Suprapubic skin (tissue), 4 donors: ENCODE results near the gene OR4K5. TPM values are rescaled to one million over a fixed set of nuclear protein-coding genes. Genes with fewer than 3 reads are reported as not detected.

Experiments
- DNase-seq, 2 donors: peaks; one replicate each; pipeline ENCODE4 v3.0.0-alpha.2; 2019; ENCODE audit warnings: low spot score in 2 of 2
- H3K27ac ChIP-seq: fragments of 200-600 bp; sonication (generic); one replicate; pipeline ENCODE4 v1.5.1; 2019
- H3K27me3 ChIP-seq: fragments of 200-600 bp; sonication (generic); one replicate; pipeline ENCODE4 v1.5.1; 2019
- H3K36me3 ChIP-seq: fragments of 200-600 bp; sonication (generic); one replicate; pipeline ENCODE4 v1.5.1; 2019
- H3K4me1 ChIP-seq: fragments of 200-600 bp; sonication (generic); one replicate; pipeline ENCODE4 v1.5.1; 2019
- H3K4me3 ChIP-seq: fragments of 200-600 bp; sonication (generic); one replicate; pipeline ENCODE4 v1.5.1; 2019; ENCODE audit warnings: mild to moderate bottlenecking
- H3K9me3 ChIP-seq: fragments of 200-600 bp; sonication (generic); one replicate; pipeline ENCODE4 v1.5.1; 2019
- CTCF ChIP-seq, 2 donors: fragments of 200-600 bp in 1 of 2; fragments of 450-650 bp in 1 of 2; sonication (generic) in 1 of 2; IDR thresholded peaks; one replicate each; pipeline ENCODE4 v1.5.1; 2016 to 2019; ENCODE audit warnings: antibody characterized with exemption in 2 of 2, mild to moderate bottlenecking in 1 of 2, moderate library complexity in 1 of 2
- EP300 ChIP-seq: sonication (generic); formaldehyde crosslinking; IDR thresholded peaks from one replicate; pipeline ENCODE4 v1.6.1; 2017; ENCODE audit warnings: antibody characterized with exemption
- POLR2A ChIP-seq, 2 donors: fragments of 450-650 bp; IDR thresholded peaks; one replicate each; pipeline ENCODE4 v1.6.1; 2017; ENCODE audit warnings: antibody characterized with exemption in 2 of 2, mild to moderate bottlenecking in 2 of 2, moderate library complexity in 2 of 2
- POLR2AphosphoS5 ChIP-seq, 3 donors: sonication (generic); formaldehyde crosslinking; IDR thresholded peaks; one replicate each; pipeline ENCODE4 v1.6.1; 2017; ENCODE audit warnings: antibody characterized with exemption in 3 of 3
- WGBS: methylation state at CpG from one replicate; pipeline ENCODE4 v1.1.5; 2018; 5-methylcytosine and 5-hydroxymethylcytosine counted together
- total RNA-seq, 4 donors: library from RNA; depleted of rRNA; stranded (reverse); fragments of >200 nt; gene quantifications; one replicate each; pipeline ENCODE4 v1.1.0, GENCODE V29; 2016

Gene OR4K5
- total RNA-seq, 4 donors from 2014 or later: not detected

GRCh38 chr14:19917955-19918518 lies 2.4 kb upstream of the OR4K5 start:
- no peak overlapping the region for H3K4me3 ChIP-seq
- H3K4me1 ChIP-seq: no peaks in the 10 kb centered on the region
- no peak for DNase-seq
- H3K36me3 ChIP-seq: no peaks in the 10 kb centered on the region
- TF ChIP-seq EP300 (no peak), POLR2AphosphoS5 (IDR thresholded peaks at IDR 0.05) (no peak), CTCF (IDR thresholded peaks at IDR 0.05) (no peak), POLR2A (IDR thresholded peaks at IDR 0.05) (no peak)
- 72% methylated on average over 1 of the region's 1 CpG for WGBS
- H3K27ac ChIP-seq: no peak overlapping the region
- peaks cover 13% of the 10 kb centered on the region for H3K9me3 ChIP-seq
- H3K27me3 ChIP-seq: no peaks in the 10 kb centered on the region

DNA sequence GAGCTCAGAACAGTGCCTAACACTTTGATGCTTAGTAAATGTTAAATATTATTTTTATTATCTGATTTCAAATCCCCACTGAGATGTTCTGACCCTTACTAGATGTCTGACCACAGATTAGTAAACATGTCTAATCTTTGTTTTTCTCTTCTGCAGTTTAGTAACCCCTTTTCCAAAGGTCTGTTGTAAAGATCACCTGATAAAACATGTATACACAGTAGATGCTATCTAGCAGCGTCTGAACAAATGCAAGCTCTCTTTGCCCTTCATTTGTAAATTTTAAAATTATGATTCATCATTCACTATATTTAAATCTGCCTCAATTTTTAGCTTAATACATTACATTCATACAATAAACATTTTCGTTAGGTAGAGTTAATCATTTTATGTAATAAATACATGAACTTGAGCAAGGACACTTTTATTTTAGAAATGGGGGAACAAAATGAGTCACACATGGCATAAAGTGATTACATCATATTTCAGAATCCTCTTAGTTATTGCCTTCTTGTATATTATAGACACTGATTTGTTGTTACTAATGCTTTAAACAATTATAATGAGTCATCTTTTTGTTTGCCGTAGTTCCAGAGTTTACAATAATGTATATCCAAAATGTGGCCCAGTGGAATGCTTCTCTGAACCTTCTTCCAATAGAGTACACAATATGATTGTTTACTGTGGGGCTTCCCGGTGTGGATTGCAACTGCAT lies 1.7 kb upstream of the OR4K5 start:
- Histone ChIP-seq H3K27ac (no peak overlapping the region), H3K27me3 (no peaks in the 10 kb centered on the region), H3K36me3 (no peaks in the 10 kb centered on the region), H3K4me1 (no peaks in the 10 kb centered on the region), H3K4me3 (no peak overlapping the region), H3K9me3 (peaks cover 13% of the 10 kb centered on the region)
- TF ChIP-seq CTCF (IDR thresholded peaks at IDR 0.05) (no peak), POLR2AphosphoS5 (IDR thresholded peaks at IDR 0.05) (no peak), EP300 (no peak), POLR2A (IDR thresholded peaks at IDR 0.05) (no peak)
- WGBS: 52% methylated on average over 4 of the region's 4 CpGs
- DNase-seq: no peak

GRCh38 chr14:19930617-19931016 lies 10.2 kb downstream of the OR4K5 start, which contains the start of gene OR4K1:
OR4K1 (plus strand) TSS chr14:19930917; CDS start chr14:19935667, 4,750 bp downstream.
- H3K36me3 ChIP-seq: no peaks in the 10 kb centered on the region
- 64% methylated on average over 3 of the region's 3 CpGs for WGBS
- H3K9me3 ChIP-seq: no peaks in the 10 kb centered on the region
- no peaks in the 10 kb centered on the region for H3K27me3 ChIP-seq
- no peak for DNase-seq
- H3K27ac ChIP-seq: no peak within 1 kb of the TSS
- TF ChIP-seq CTCF (IDR thresholded peaks at IDR 0.05): no peak
- no peak for TF ChIP-seq EP300
- no peak for TF ChIP-seq POLR2AphosphoS5 (IDR thresholded peaks at IDR 0.05)
- TF ChIP-seq POLR2A (IDR thresholded peaks at IDR 0.05): no peak
- no peaks in the 10 kb centered on the region for H3K4me1 ChIP-seq
- no peak within 1 kb of the TSS for H3K4me3 ChIP-seq

- Histone ChIP-seq H3K4me3 (no peak overlapping the region), H3K27ac (no peak overlapping the region), H3K36me3 (no peaks in the 10 kb centered on the region), H3K27me3 (no peaks in the 10 kb centered on the region), H3K9me3 (no peaks in the 10 kb centered on the region), H3K4me1 (no peaks in the 10 kb centered on the region)
- 89% methylated on average over 1 of the region's 1 CpG for WGBS
- TF ChIP-seq EP300 (no peak), CTCF (IDR thresholded peaks at IDR 0.05) (no peak), POLR2AphosphoS5 (IDR thresholded peaks at IDR 0.05) (no peak), POLR2A (IDR thresholded peaks at IDR 0.05) (no peak)
- DNase-seq: no peak
These were observed 21.3 kb downstream of the OR4K5 start for GRCh38 chr14:19941668-19942067.

DNA sequence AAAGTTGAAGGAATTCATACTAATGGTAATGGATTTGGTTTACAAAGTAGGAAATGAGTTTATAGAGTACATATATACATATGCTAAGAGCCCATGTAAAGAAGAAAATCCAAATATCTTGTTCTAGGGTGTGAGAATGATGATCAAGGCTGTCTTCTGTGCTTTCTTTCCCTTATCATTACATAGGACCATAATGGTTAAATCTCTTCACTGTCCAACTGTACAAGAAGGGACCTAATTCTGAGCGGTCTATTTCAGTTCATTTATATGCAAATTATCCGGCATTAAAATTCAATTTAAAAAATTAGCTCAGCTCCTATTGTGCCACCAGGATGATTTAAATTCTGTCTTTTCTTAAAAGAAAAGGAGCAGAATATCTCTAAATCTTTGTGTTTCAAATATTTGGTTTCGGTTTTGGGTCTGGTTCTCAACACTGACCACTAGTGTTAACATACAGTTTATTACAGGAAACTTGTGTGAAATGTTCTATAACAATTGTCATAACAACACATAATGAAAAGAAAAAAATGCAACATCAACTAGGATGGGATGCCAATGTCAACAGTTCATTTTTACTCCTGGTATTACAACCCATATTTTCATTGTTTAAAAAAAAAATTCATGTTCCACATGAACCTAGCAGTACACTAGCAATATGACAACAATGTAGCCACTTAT lies 27.1 kb downstream of the OR4K5 start:
- H3K9me3 ChIP-seq: no peaks in the 10 kb centered on the region
- DNase-seq: no peak
- WGBS: 85% methylated on average over 3 of the region's 3 CpGs

More for the DNA sequence above, 27.1 kb downstream of the OR4K5 start:
- H3K4me1 ChIP-seq: no peaks in the 10 kb centered on the region
- H3K27me3 ChIP-seq: no peaks in the 10 kb centered on the region
- no peak overlapping the region for H3K27ac ChIP-seq
- H3K4me3 ChIP-seq: no peak overlapping the region
- TF ChIP-seq POLR2AphosphoS5 (IDR thresholded peaks at IDR 0.05) (no peak), POLR2A (IDR thresholded peaks at IDR 0.05) (no peak), CTCF (IDR thresholded peaks at IDR 0.05) (no peak), EP300 (no peak)
- no peaks in the 10 kb centered on the region for H3K36me3 ChIP-seq
